SU-DHL-6 (cell line): ENCODE results near the gene GRIK2.

Source experiments
- H2AFZ ChIP-seq: fragments of 200-600 bp; sonication (generic); 2 replicates; pipeline ENCODE4 v1.6.1; 2014; ENCODE audit warnings: low read depth, mild to moderate bottlenecking, moderate library complexity, mixed read lengths, antibody characterized with exemption, low read length; ENCODE audit not compliant: severe bottlenecking
- H3F3A ChIP-seq: fragments of 200-600 bp; shearing (Covaris generic); 2 replicates; pipeline ENCODE4 v1.6.0; 2016; ENCODE audit warnings: antibody characterized with exemption, mild to moderate bottlenecking; ENCODE audit not compliant: insufficient read depth
- H3K27ac ChIP-seq: fragments of 200-600 bp; sonication (generic); 2 replicates; pipeline ENCODE4 v1.5.1; 2016; ENCODE audit warnings: low read depth, mild to moderate bottlenecking, low read length, moderate library complexity, mixed read lengths
- H3K27me3 ChIP-seq: fragments of 200-600 bp; sonication (generic), shearing (Covaris generic); 2 replicates; pipeline ENCODE4 v1.6.0; 2014; ENCODE audit warnings: mild to moderate bottlenecking, low read length
- H3K36me3 ChIP-seq: fragments of 200-600 bp; sonication (generic); 2 replicates; pipeline ENCODE4 v1.6.1; 2014; ENCODE audit warnings: mild to moderate bottlenecking, low read length, mixed read lengths
- H3K4me2 ChIP-seq: fragments of 300-600, 200-600 bp; shearing (Covaris generic), sonication (generic); 2 replicates; pipeline ENCODE4 v1.6.0; 2014; ENCODE audit warnings: low read length, low read depth, mild to moderate bottlenecking; ENCODE audit not compliant: poor library complexity, severe bottlenecking
- H3K4me3 ChIP-seq: fragments of 200-600 bp; sonication (generic); 2 replicates; pipeline ENCODE4 v1.5.1; 2014; ENCODE audit warnings: antibody characterized with exemption, low read length, mild to moderate bottlenecking, mixed read lengths; ENCODE audit not compliant: insufficient read depth, poor library complexity, severe bottlenecking
- H3K79me2 ChIP-seq: fragments of 200-600 bp; sonication (generic); 2 replicates; pipeline ENCODE4 v1.6.1; 2014; ENCODE audit warnings: mild to moderate bottlenecking, low read length, moderate library complexity; ENCODE audit not compliant: insufficient read depth
- H3K9ac ChIP-seq: fragments of 200-600 bp; sonication (generic); 2 replicates; pipeline ENCODE4 v1.7.0; 2014; ENCODE audit warnings: mild to moderate bottlenecking, low read length
- H3K9me2 ChIP-seq: fragments of 200-600 bp; sonication (generic); replicated peaks from 2 replicates; pipeline ENCODE4 v1.6.1; 2014; ENCODE audit warnings: low read length; ENCODE audit not compliant: insufficient read depth
- H3K9me3 ChIP-seq: fragments of 200-600 bp; sonication (generic); 2 replicates; pipeline ENCODE4 v1.6.1; 2014; ENCODE audit warnings: low read length, mixed read lengths; ENCODE audit not compliant: insufficient read depth
- H4K20me1 ChIP-seq: fragments of 200-600 bp; sonication (generic); 2 replicates; pipeline ENCODE4 v1.6.1; 2014; ENCODE audit warnings: low read depth, mild to moderate bottlenecking, antibody characterized with exemption, low read length, moderate library complexity, mixed read lengths
- EZH2phosphoT487 ChIP-seq: fragments of 200-600 bp; sonication (generic), shearing (Covaris generic); conservative IDR thresholded peaks from 2 replicates; pipeline ENCODE4 v1.6.1; 2018; ENCODE audit warnings: mild to moderate bottlenecking, antibody characterized with exemption, low read length, moderate library complexity, mixed read lengths
- TF ChIP-seq, protein P1 (sequence below): fragments of 200-600 bp; sonication (generic); IDR thresholded peaks from one replicate; pipeline ENCODE4 v1.5.1; 2017; ENCODE audit warnings: antibody characterized with exemption, mild to moderate bottlenecking, low read length, moderate library complexity; ENCODE audit not compliant: insufficient read depth, poor library complexity, severe bottlenecking

The GRIK2 gene

DNA sequence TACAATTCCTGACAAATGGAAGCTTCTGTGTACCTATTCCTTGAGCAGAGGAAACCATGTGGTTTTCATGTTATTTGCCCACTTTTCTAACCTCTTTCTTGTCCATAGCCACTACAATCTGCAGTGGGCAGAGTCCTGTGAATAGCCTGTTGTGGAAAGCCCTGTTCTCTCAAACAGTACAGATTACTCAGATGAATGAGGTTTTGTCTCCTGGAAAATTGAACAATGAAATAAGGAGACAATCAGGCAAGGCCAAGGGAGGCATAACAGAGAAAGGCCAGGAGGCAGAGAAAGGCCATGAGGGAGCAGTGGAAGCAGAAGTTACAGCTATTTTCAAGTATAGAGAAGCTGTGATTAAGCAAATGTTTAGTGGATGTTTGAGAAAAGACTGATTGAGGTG, 189.3 kb downstream of the GRIK2 start:
- Histone ChIP-seq H3K9ac (no peak overlapping the region), H2AFZ (no peak overlapping the region), H3K4me3 (no peak overlapping the region), H3K9me2 (no peaks in the 10 kb centered on the region), H3K79me2 (no peaks in the 10 kb centered on the region), H4K20me1 (no peaks in the 10 kb centered on the region), H3K4me2 (no peak overlapping the region), H3K27me3 (no peaks in the 10 kb centered on the region), H3F3A (no peaks in the 10 kb centered on the region), H3K36me3 (no peaks in the 10 kb centered on the region), H3K27ac (no peak overlapping the region), H3K9me3 (no peaks in the 10 kb centered on the region)
- no peak for TF ChIP-seq EZH2phosphoT487
- TF ChIP-seq, protein P1, sequence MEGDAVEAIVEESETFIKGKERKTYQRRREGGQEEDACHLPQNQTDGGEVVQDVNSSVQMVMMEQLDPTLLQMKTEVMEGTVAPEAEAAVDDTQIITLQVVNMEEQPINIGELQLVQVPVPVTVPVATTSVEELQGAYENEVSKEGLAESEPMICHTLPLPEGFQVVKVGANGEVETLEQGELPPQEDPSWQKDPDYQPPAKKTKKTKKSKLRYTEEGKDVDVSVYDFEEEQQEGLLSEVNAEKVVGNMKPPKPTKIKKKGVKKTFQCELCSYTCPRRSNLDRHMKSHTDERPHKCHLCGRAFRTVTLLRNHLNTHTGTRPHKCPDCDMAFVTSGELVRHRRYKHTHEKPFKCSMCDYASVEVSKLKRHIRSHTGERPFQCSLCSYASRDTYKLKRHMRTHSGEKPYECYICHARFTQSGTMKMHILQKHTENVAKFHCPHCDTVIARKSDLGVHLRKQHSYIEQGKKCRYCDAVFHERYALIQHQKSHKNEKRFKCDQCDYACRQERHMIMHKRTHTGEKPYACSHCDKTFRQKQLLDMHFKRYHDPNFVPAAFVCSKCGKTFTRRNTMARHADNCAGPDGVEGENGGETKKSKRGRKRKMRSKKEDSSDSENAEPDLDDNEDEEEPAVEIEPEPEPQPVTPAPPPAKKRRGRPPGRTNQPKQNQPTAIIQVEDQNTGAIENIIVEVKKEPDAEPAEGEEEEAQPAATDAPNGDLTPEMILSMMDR, result no peak

DNA sequence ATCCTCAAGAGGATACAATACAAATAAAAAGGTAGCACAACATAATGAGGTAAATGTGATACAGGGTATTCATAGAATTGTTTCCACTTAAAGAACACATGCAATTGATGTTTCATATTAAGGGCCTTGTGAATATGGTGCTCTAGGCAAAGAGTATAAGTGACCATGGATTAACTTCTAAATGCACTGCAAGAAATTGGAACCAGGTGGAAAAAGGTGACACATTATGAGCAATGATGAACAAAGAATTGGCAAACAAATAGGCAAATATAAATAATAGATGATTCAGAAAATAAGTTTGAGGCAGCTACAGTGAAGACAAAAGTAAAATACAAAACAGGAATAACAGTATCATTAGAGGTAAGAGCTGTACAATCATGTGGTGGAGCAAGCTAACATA, 192.0 kb downstream of the GRIK2 start:
- Histone ChIP-seq H4K20me1 (no peaks in the 10 kb centered on the region), H2AFZ (no peak overlapping the region), H3K27ac (no peak overlapping the region), H3K4me2 (no peak overlapping the region), H3F3A (no peaks in the 10 kb centered on the region), H3K9me2 (no peaks in the 10 kb centered on the region), H3K4me3 (no peak overlapping the region), H3K27me3 (no peaks in the 10 kb centered on the region), H3K9me3 (no peaks in the 10 kb centered on the region), H3K79me2 (no peaks in the 10 kb centered on the region), H3K36me3 (no peaks in the 10 kb centered on the region), H3K9ac (no peak overlapping the region)
- no peak for TF ChIP-seq EZH2phosphoT487
- TF ChIP-seq, protein P1, result no peak

DNA sequence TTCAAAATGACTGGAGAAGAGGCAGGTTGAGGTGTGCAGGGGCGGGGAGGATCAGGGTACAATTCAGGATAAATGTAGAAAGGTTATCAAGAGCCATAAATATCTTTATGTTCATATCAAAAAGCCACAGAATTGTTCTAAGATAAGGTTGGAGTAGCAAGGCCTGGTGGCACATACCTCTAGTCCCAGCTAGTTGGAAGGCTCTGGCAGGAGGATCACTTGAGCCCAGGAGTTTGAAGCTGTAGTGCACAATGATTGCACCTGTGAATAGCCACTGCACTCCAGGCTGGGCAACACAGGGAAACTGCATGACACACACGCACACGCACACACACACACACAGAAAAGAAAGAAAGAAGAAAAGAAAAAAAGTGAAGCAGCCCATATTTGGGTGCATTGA, 194.8 kb downstream of the GRIK2 start:
- H3K36me3 ChIP-seq, result no peaks in the 10 kb centered on the region
- no peak overlapping the region for H3K4me2 ChIP-seq
- H3K79me2 ChIP-seq, result no peaks in the 10 kb centered on the region
- TF ChIP-seq, protein P1, result no peak
- no peak for TF ChIP-seq EZH2phosphoT487
- H3K4me3 ChIP-seq, result no peak overlapping the region
- no peaks in the 10 kb centered on the region for H3K27me3 ChIP-seq
- no peaks in the 10 kb centered on the region for H3K9me3 ChIP-seq
- H4K20me1 ChIP-seq, result no peaks in the 10 kb centered on the region
- no peak overlapping the region for H3K9ac ChIP-seq
- H3K9me2 ChIP-seq, result no peaks in the 10 kb centered on the region
- H3F3A ChIP-seq, result no peaks in the 10 kb centered on the region
- no peak overlapping the region for H3K27ac ChIP-seq
- H2AFZ ChIP-seq, result no peak overlapping the region

- TF ChIP-seq, protein P1, result no peak
- TF ChIP-seq EZH2phosphoT487, result no peak
- Histone ChIP-seq H4K20me1 (no peaks in the 10 kb centered on the region), H3K9me2 (no peaks in the 10 kb centered on the region), H3F3A (no peaks in the 10 kb centered on the region), H3K4me3 (no peak overlapping the region), H3K9ac (no peak overlapping the region), H2AFZ (no peak overlapping the region), H3K4me2 (no peak overlapping the region), H3K79me2 (no peaks in the 10 kb centered on the region), H3K27me3 (no peaks in the 10 kb centered on the region), H3K36me3 (no peaks in the 10 kb centered on the region), H3K27ac (no peak overlapping the region), H3K9me3 (no peaks in the 10 kb centered on the region)
These were observed 201.8 kb downstream of the GRIK2 start for GRCh38 chr6:101595276-101595675.
